DOHH2 (cell line): ENCODE data around the gene ZNF787.

Experiments
- H3F3A ChIP-seq: fragments of 200-600 bp; sonication (generic), shearing (Covaris generic); 2 replicates; pipeline ENCODE4 v1.6.0; 2016; ENCODE audit warnings: antibody characterized with exemption, mild to moderate bottlenecking; ENCODE audit not compliant: control insufficient read depth, insufficient read depth
- H3K27ac ChIP-seq: fragments of 200-600 bp; sonication (generic); 2 replicates; pipeline ENCODE4 v1.5.1; 2014; ENCODE audit warnings: low read depth, mild to moderate bottlenecking, low read length, moderate library complexity
- H3K27me3 ChIP-seq: fragments of 200-600 bp; sonication (generic); 2 replicates; pipeline ENCODE4 v1.6.1; 2014; ENCODE audit warnings: mild to moderate bottlenecking, low read length, mixed read lengths; ENCODE audit not compliant: control insufficient read depth
- H3K36me3 ChIP-seq: fragments of 200-600 bp; sonication (generic); 2 replicates; pipeline ENCODE4 v1.6.1; 2014; ENCODE audit warnings: mild to moderate bottlenecking, low read length, moderate library complexity, mixed read lengths; ENCODE audit not compliant: control insufficient read depth
- H3K4me1 ChIP-seq: fragments of 200-600 bp; sonication (generic); 2 replicates; pipeline ENCODE4 v1.6.1; 2014; ENCODE audit warnings: mild to moderate bottlenecking, low read length, mixed read lengths; ENCODE audit not compliant: control insufficient read depth
- H3K4me2 ChIP-seq: fragments of 200-600 bp; sonication (generic); 2 replicates; pipeline ENCODE4 v1.6.0; 2014; ENCODE audit warnings: mild to moderate bottlenecking, low read length, moderate library complexity
- H3K4me3 ChIP-seq: fragments of 200-600 bp; sonication (generic); 2 replicates; pipeline ENCODE4 v1.5.1; 2014; ENCODE audit warnings: mild to moderate bottlenecking, low read length, mixed read lengths
- H3K79me2 ChIP-seq: fragments of 200-600 bp; sonication (generic); 2 replicates; pipeline ENCODE4 v1.6.1; 2014; ENCODE audit warnings: mild to moderate bottlenecking, low read length, mixed read lengths; ENCODE audit not compliant: control insufficient read depth
- H3K9me2 ChIP-seq: fragments of 200-600 bp; sonication (generic); replicated peaks from 2 replicates; pipeline ENCODE4 v1.6.1; 2014; ENCODE audit warnings: mild to moderate bottlenecking, low read length, mixed read lengths; ENCODE audit not compliant: control insufficient read depth
- H3K9me3 ChIP-seq: fragments of 200-600 bp; sonication (generic); 2 replicates; pipeline ENCODE4 v1.6.1; 2014; ENCODE audit warnings: antibody characterized with exemption, low read length, mixed read lengths; ENCODE audit not compliant: control insufficient read depth, insufficient read depth
- H4K20me1 ChIP-seq: fragments of 200-600 bp; sonication (generic); 2 replicates; pipeline ENCODE4 v1.6.0; 2014; ENCODE audit warnings: low read depth, mild to moderate bottlenecking, antibody characterized with exemption, low read length, moderate library complexity; ENCODE audit not compliant: control insufficient read depth, insufficient read depth
- CTCF ChIP-seq: fragments of 200-600 bp; sonication (generic); IDR thresholded peaks from one replicate; pipeline ENCODE4 v1.5.1; 2014; ENCODE audit warnings: antibody characterized with exemption, mild to moderate bottlenecking, low read depth, low read length; ENCODE audit not compliant: poor library complexity, severe bottlenecking
- EZH2phosphoT487 ChIP-seq: fragments of 200-600 bp; sonication (generic); IDR thresholded peaks from 2 replicates; pipeline ENCODE4 v1.6.1; 2017; ENCODE audit warnings: borderline replicate concordance, mild to moderate bottlenecking, antibody characterized with exemption, low read length, moderate library complexity, mixed read lengths

The ZNF787 gene

GRCh38 chr19:56066152-56067023 is 54.7 kb downstream of the ZNF787 start:
- peak overlapping the region; percentile 68 for H3K4me2 ChIP-seq
- peaks cover 10% of the 10 kb centered on the region for H3K4me1 ChIP-seq
- no peak for TF ChIP-seq EZH2phosphoT487
- peak; percentile 94 for TF ChIP-seq CTCF
- no peaks in the 10 kb centered on the region for H3K9me2 ChIP-seq
- no peaks in the 10 kb centered on the region for H3F3A ChIP-seq
- H3K79me2 ChIP-seq: no peaks in the 10 kb centered on the region
- H3K27me3 ChIP-seq: peaks cover 13% of the 10 kb centered on the region
- H3K4me3 ChIP-seq: peak overlapping the region; percentile 52
- H4K20me1 ChIP-seq: no peaks in the 10 kb centered on the region
- H3K36me3 ChIP-seq: no peaks in the 10 kb centered on the region
- no peaks in the 10 kb centered on the region for H3K9me3 ChIP-seq
- no peak overlapping the region for H3K27ac ChIP-seq

GRCh38 chr19:56053596-56053995 is 67.5 kb downstream of the ZNF787 start:
- no peaks in the 10 kb centered on the region for H3K9me2 ChIP-seq
- TF ChIP-seq CTCF (no peak), EZH2phosphoT487 (no peak)
- no peak overlapping the region for H3K4me2 ChIP-seq
- no peaks in the 10 kb centered on the region for H4K20me1 ChIP-seq
- H3K4me1 ChIP-seq: no peaks in the 10 kb centered on the region
- H3K9me3 ChIP-seq: no peaks in the 10 kb centered on the region
- no peaks in the 10 kb centered on the region for H3F3A ChIP-seq
- H3K27me3 ChIP-seq: no peaks in the 10 kb centered on the region
- no peaks in the 10 kb centered on the region for H3K79me2 ChIP-seq
- no peak overlapping the region for H3K27ac ChIP-seq
- no peaks in the 10 kb centered on the region for H3K36me3 ChIP-seq
- no peak overlapping the region for H3K4me3 ChIP-seq
